Sciatic nerve (tissue), 2 donors: ENCODE results near the gene ZSWIM4. TPM values are rescaled to one million over a fixed set of nuclear protein-coding genes. Genes with fewer than 3 reads are reported as not detected.
"Not testable (repeated sequence)": the region's sequence is repeated elsewhere in the genome, so short reads cannot be mapped to it uniquely, and the experiment has no call there.

Source experiments
- ATAC-seq: fragments of 200-7000 bp; cut with Tn5 transposase; one replicate; pipeline ENCODE4 v1.9.1; 2020; ENCODE audit warnings: mild to moderate bottlenecking, moderate library complexity
- DNase-seq: peaks from one replicate; pipeline ENCODE4 v3.0.0-alpha.2; 2020; ENCODE audit warnings: low spot score
- intact Hi-C: fragments of 100-400 bp; cut with DNase I; formaldehyde crosslinking; loops from one replicate; pipeline ENCODE4 v1.14.2; 2022
- total RNA-seq: library from RNA; stranded (reverse); fragmentation: NEBNext Ultra II Directional; extraction: Animal tissue kit (Norgen Biotek cat#: 25700); gene quantifications from one replicate; pipeline ENCODE4 v1.2.1, GENCODE V29; 2021
- donor health status: DM: no; HTN: no; CAD: no.
- donor health status: DM: no; HTN: no; CAD: no.

The ZSWIM4 gene
- total RNA-seq, 1 donor from 2014 or later = 8.2 TPM

GRCh38 chr19:13774217-13775191 is 20.7 kb upstream of the ZSWIM4 start, which contains the start of gene C19orf53:
Gene C19orf53 (plus strand): TSS chr19:13774456. CDS start chr19:13774478, 22 bp downstream.
- DNase-seq (peak; percentile 93), ATAC-seq (peak; percentile 99)
- intact Hi-C loops = loop anchor here (5.0 kb wide), 1 partner anchor 93 kb away; no protein-coding TSS in a partner anchor

- ATAC-seq = no peak
- no peak for DNase-seq
- intact Hi-C loops = loop anchor here (5.0 kb wide), 1 partner anchor 89 kb away; no protein-coding TSS in a partner anchor
Measured at GRCh38 chr19:13778398-13778797, 16.8 kb upstream of the ZSWIM4 start.

- DNase-seq = no peak
- intact Hi-C loops = loop anchor here (5.0 kb wide), 1 partner anchor 88 kb away; no protein-coding TSS in a partner anchor
- no peak for ATAC-seq
Measured at GRCh38 chr19:13778847-13779246, 16.4 kb upstream of the ZSWIM4 start.

GRCh38 chr19:13779794-13780193 is 15.4 kb upstream of the ZSWIM4 start:
- not testable (repeated sequence) for ATAC-seq
- intact Hi-C loops = loop anchor here (5.0 kb wide), 1 partner anchor 88 kb away; no protein-coding TSS in a partner anchor

GRCh38 chr19:13781547-13781946 is 13.7 kb upstream of the ZSWIM4 start:
- DNase-seq (peak; percentile 86), ATAC-seq (peak; percentile 89)
- intact Hi-C loops = no loop called here

More at GRCh38 chr19:13779794-13780193, 15.4 kb upstream of the ZSWIM4 start:
- not testable (repeated sequence) for DNase-seq

GRCh38 chr19:13782537-13782936 is 12.7 kb upstream of the ZSWIM4 start:
- ATAC-seq (no peak), DNase-seq (no peak)
- intact Hi-C loops = no loop called here

- intact Hi-C loops = no loop called here
Measured at GRCh38 chr19:13783565-13784500, 11.4 kb upstream of the ZSWIM4 start.

GRCh38 chr19:13784731-13785452 is 10.4 kb upstream of the ZSWIM4 start:
- DNase-seq = peak; percentile 87
- ATAC-seq = peak; percentile 62
- intact Hi-C loops = no loop called here

More at GRCh38 chr19:13783565-13784500, 11.4 kb upstream of the ZSWIM4 start:
- ATAC-seq (no peak), DNase-seq (no peak)

- no peak for ATAC-seq
- intact Hi-C loops = no loop called here
- no peak for DNase-seq
Measured at GRCh38 chr19:13788991-13789390, 6.3 kb upstream of the ZSWIM4 start.

GRCh38 chr19:13790354-13790753 is 4.9 kb upstream of the ZSWIM4 start:
- DNase-seq (no peak), ATAC-seq (no peak)
- intact Hi-C loops = no loop called here

GRCh38 chr19:13793317-13793716 is 1.9 kb upstream of the ZSWIM4 start:
- intact Hi-C loops, ATAC-seq, DNase-seq: not testable (repeated sequence)

- ATAC-seq = peak; percentile 55
- intact Hi-C loops = loop anchor here (2.0 kb wide), 1 partner anchor 58 kb away; no protein-coding TSS in a partner anchor
- DNase-seq = peak; percentile 91
Measured at GRCh38 chr19:13794398-13794756, 866 bp upstream of the ZSWIM4 start.

- ATAC-seq (no peak), DNase-seq (no peak)
- intact Hi-C loops = loop anchor here (2.0 kb wide), 1 partner anchor 57 kb away; no protein-coding TSS in a partner anchor
Measured at GRCh38 chr19:13795595-13796300, 505 bp downstream of the ZSWIM4 start.

- intact Hi-C loops = no loop called here
- DNase-seq (peak; percentile 78), ATAC-seq (peak; percentile 12)
Measured at GRCh38 chr19:13796301-13797057, 1.2 kb downstream of the ZSWIM4 start.

GRCh38 chr19:13797058-13797440 is 1.8 kb downstream of the ZSWIM4 start:
- DNase-seq = no peak
- intact Hi-C loops = no loop called here
- no peak for ATAC-seq

GRCh38 chr19:13797870-13798269 is 2.6 kb downstream of the ZSWIM4 start:
- ATAC-seq = no peak
- intact Hi-C loops = no loop called here
- DNase-seq = no peak

- DNase-seq (no peak), ATAC-seq (no peak)
- intact Hi-C loops = no loop called here
Measured at GRCh38 chr19:13799669-13800068, 4.4 kb downstream of the ZSWIM4 start.
